ENCODE measurements around the gene CRHR1. TPM values are rescaled to one million over a fixed set of nuclear protein-coding genes. Genes with fewer than 3 reads are reported as not detected.

The CRHR1 gene
- total RNA-seq, 1 experiment from 2014 or later: not detected

GRCh38 chr17:45821147-45821546 lies 37.0 kb downstream of the CRHR1 start:
- Histone ChIP-seq H3K27me3 (ENCODE audit: insufficient read depth, low read depth) (peaks cover 98% of the 10 kb centered on the region), H4K20me1 (ENCODE audit: insufficient read depth) (no peaks in the 10 kb centered on the region), H2AFZ (no peak overlapping the region), H3K36me3 (ENCODE audit: low read depth) (no peaks in the 10 kb centered on the region), H3K79me2 (ENCODE audit: low read depth) (no peaks in the 10 kb centered on the region), H3F3A (ENCODE audit: insufficient read depth, low read depth) (no peaks in the 10 kb centered on the region), H3K9me2 (ENCODE audit: insufficient read depth) (no peaks in the 10 kb centered on the region), H3K4me3 (no peak overlapping the region), H3K4me2 (no peak overlapping the region), H3K4me1 (replicated peaks; ENCODE audit: insufficient read depth) (no peaks in the 10 kb centered on the region), H3K9me3 (ENCODE audit: insufficient read depth, low read depth) (no peaks in the 10 kb centered on the region), H3K27ac (no peak overlapping the region)
- no TSS peak for BruUV-seq (replicated peaks)
- TF ChIP-seq EZH2 (IDR thresholded peaks at IDR 0.05; ENCODE audit: low read depth): no peak
- intact Hi-C loops (cut with micrococcal nuclease; ENCODE audit: unreplicated experiment): no loop called here
- DNase-seq: no peak
- CTCF ChIA-PET: no interaction called here
- POLR2A ChIA-PET (ENCODE audit: unreplicated experiment): no interaction called here

- TF ChIP-seq CTCF (conservative IDR thresholded peaks at IDR 0.05) (no peak), EZH2 (IDR thresholded peaks at IDR 0.05; ENCODE audit: low read depth) (no peak)
- no peaks in the 10 kb centered on the region for H3K4me1 ChIP-seq (replicated peaks; ENCODE audit: insufficient read depth)
- H4K20me1 ChIP-seq (ENCODE audit: insufficient read depth): no peaks in the 10 kb centered on the region
- H3K79me2 ChIP-seq (ENCODE audit: low read depth): no peaks in the 10 kb centered on the region
- no TSS peak for BruUV-seq (replicated peaks)
- no peaks in the 10 kb centered on the region for H3K9me2 ChIP-seq (ENCODE audit: insufficient read depth)
- ChIA-PET CTCF (no interaction called here), POLR2A (ENCODE audit: unreplicated experiment) (no interaction called here)
- H3F3A ChIP-seq (ENCODE audit: insufficient read depth, low read depth): no peaks in the 10 kb centered on the region
- H3K4me2 ChIP-seq: no peak overlapping the region
- no peak for DNase-seq
- no peaks in the 10 kb centered on the region for H3K9me3 ChIP-seq (ENCODE audit: insufficient read depth, low read depth)
- no peak overlapping the region for H2AFZ ChIP-seq
- no peak overlapping the region for H3K4me3 ChIP-seq
- no peaks in the 10 kb centered on the region for H3K36me3 ChIP-seq (ENCODE audit: low read depth)
- intact Hi-C loops (cut with micrococcal nuclease; ENCODE audit: unreplicated experiment): no loop called here
- H3K27me3 ChIP-seq (ENCODE audit: insufficient read depth, low read depth): peaks cover 99% of the 10 kb centered on the region
- H3K27ac ChIP-seq: no peak overlapping the region
Observed at GRCh38 chr17:45823598-45823997, 39.5 kb downstream of the CRHR1 start.

- no peak for DNase-seq
- TF ChIP-seq EZH2 (IDR thresholded peaks at IDR 0.05; ENCODE audit: low read depth) (no peak), CTCF (conservative IDR thresholded peaks at IDR 0.05) (no peak)
- Histone ChIP-seq H4K20me1 (ENCODE audit: insufficient read depth) (no peaks in the 10 kb centered on the region), H3K27ac (no peak overlapping the region), H2AFZ (no peak overlapping the region), H3K27me3 (ENCODE audit: insufficient read depth, low read depth) (peaks cover 99% of the 10 kb centered on the region), H3K4me3 (no peak overlapping the region), H3K9me3 (ENCODE audit: insufficient read depth, low read depth) (no peaks in the 10 kb centered on the region), H3K4me2 (no peak overlapping the region), H3K79me2 (ENCODE audit: low read depth) (no peaks in the 10 kb centered on the region), H3K4me1 (replicated peaks; ENCODE audit: insufficient read depth) (no peaks in the 10 kb centered on the region), H3F3A (ENCODE audit: insufficient read depth, low read depth) (no peaks in the 10 kb centered on the region), H3K36me3 (ENCODE audit: low read depth) (no peaks in the 10 kb centered on the region), H3K9me2 (ENCODE audit: insufficient read depth) (no peaks in the 10 kb centered on the region)
- BruUV-seq (replicated peaks): no TSS peak
- CTCF ChIA-PET: no interaction called here
- POLR2A ChIA-PET (ENCODE audit: unreplicated experiment): interaction anchor here (0.6 kb wide), 1 partner anchor 610 kb away, joined by 7 read pairs; no protein-coding TSS in a partner anchor
- intact Hi-C loops (cut with micrococcal nuclease; ENCODE audit: unreplicated experiment): no loop called here
Observed at GRCh38 chr17:45824475-45824874, 40.4 kb downstream of the CRHR1 start.

GRCh38 chr17:45824901-45825492 lies 40.9 kb downstream of the CRHR1 start:
- no peaks in the 10 kb centered on the region for H3K9me2 ChIP-seq (ENCODE audit: insufficient read depth)
- H3K36me3 ChIP-seq (ENCODE audit: low read depth): no peaks in the 10 kb centered on the region
- TF ChIP-seq EZH2 (IDR thresholded peaks at IDR 0.05; ENCODE audit: low read depth) (no peak), CTCF (conservative IDR thresholded peaks at IDR 0.05) (no peak)
- POLR2A ChIA-PET (ENCODE audit: unreplicated experiment): no interaction called here
- H3K79me2 ChIP-seq (ENCODE audit: low read depth): no peaks in the 10 kb centered on the region
- H2AFZ ChIP-seq: no peak overlapping the region
- no peaks in the 10 kb centered on the region for H4K20me1 ChIP-seq (ENCODE audit: insufficient read depth)
- H3K4me1 ChIP-seq (replicated peaks; ENCODE audit: insufficient read depth): no peaks in the 10 kb centered on the region
- H3F3A ChIP-seq (ENCODE audit: insufficient read depth, low read depth): no peaks in the 10 kb centered on the region
- CTCF ChIA-PET: no interaction called here
- peaks cover 99% of the 10 kb centered on the region for H3K27me3 ChIP-seq (ENCODE audit: insufficient read depth, low read depth)
- intact Hi-C loops (cut with micrococcal nuclease; ENCODE audit: unreplicated experiment): no loop called here
- H3K4me3 ChIP-seq: no peak overlapping the region
- BruUV-seq (replicated peaks): no TSS peak
- no peak overlapping the region for H3K4me2 ChIP-seq
- DNase-seq: no peak
- no peak overlapping the region for H3K27ac ChIP-seq
- no peaks in the 10 kb centered on the region for H3K9me3 ChIP-seq (ENCODE audit: insufficient read depth, low read depth)
